Osteocyte (in vitro differentiated cells): ENCODE results near the gene RSRC1. TPM values are rescaled to one million over a fixed set of nuclear protein-coding genes. Genes with fewer than 3 reads are reported as not detected.
"Not testable (repeated sequence)": the region's sequence is repeated elsewhere in the genome, so short reads cannot be mapped to it uniquely, and the experiment has no call there.

Experiments used
- DNase-seq: peaks from one replicate; pipeline ENCODE4 v3.0.0; 2021; ENCODE audit warnings: mixed read lengths; ENCODE audit not compliant: unreplicated experiment; ENCODE audit errors: extremely low spot score
- H3K27ac Mint-ChIP-seq: one replicate; pipeline ENCODE4 v1.8.0; 2021; ENCODE audit warnings: mild to moderate bottlenecking, mixed read lengths; ENCODE audit not compliant: unreplicated experiment
- H3K27me3 Mint-ChIP-seq: one replicate; pipeline ENCODE4 v1.8.0; 2021; ENCODE audit warnings: mixed read lengths; ENCODE audit not compliant: unreplicated experiment
- H3K36me3 Mint-ChIP-seq: one replicate; pipeline ENCODE4 v1.8.0; 2021; ENCODE audit warnings: mixed read lengths; ENCODE audit not compliant: unreplicated experiment
- H3K4me1 Mint-ChIP-seq: one replicate; pipeline ENCODE4 v1.8.0; 2021; ENCODE audit warnings: mixed read lengths; ENCODE audit not compliant: unreplicated experiment
- H3K4me3 Mint-ChIP-seq: one replicate; pipeline ENCODE4 v1.8.0; 2021; ENCODE audit warnings: mild to moderate bottlenecking, moderate library complexity, mixed read lengths; ENCODE audit not compliant: unreplicated experiment
- H3K9me3 Mint-ChIP-seq: one replicate; pipeline ENCODE4 v1.8.0; 2021; ENCODE audit warnings: mixed read lengths; ENCODE audit not compliant: unreplicated experiment
- CTCF ChIP-seq: fragments of 200-600 bp; sonication (generic); IDR thresholded peaks from 2 replicates; pipeline ENCODE4 v1.5.0; 2021; ENCODE audit warnings: antibody characterized with exemption, mild to moderate bottlenecking, moderate library complexity
- total RNA-seq: library from RNA; stranded (reverse); gene quantifications from 2 replicates; pipeline ENCODE4 v1.2.1, GENCODE V29; 2021

The RSRC1 gene
- total RNA-seq, 1 donor from 2014 or later = 26.3 TPM

- no peaks in the 10 kb centered on the region for H3K27me3 Mint-ChIP-seq
- no peak overlapping the region for H3K4me3 Mint-ChIP-seq
- no peak overlapping the region for H3K27ac Mint-ChIP-seq
- no peaks in the 10 kb centered on the region for H3K9me3 Mint-ChIP-seq
- H3K4me1 Mint-ChIP-seq = no peaks in the 10 kb centered on the region
- TF ChIP-seq CTCF = no peak
- DNase-seq = no peak
- no peaks in the 10 kb centered on the region for H3K36me3 Mint-ChIP-seq
Measured at GRCh38 chr3:158489181-158489580, 379.3 kb downstream of the RSRC1 start.

- Mint-ChIP-seq H3K27me3 (no peaks in the 10 kb centered on the region), H3K4me1 (no peaks in the 10 kb centered on the region), H3K36me3 (no peaks in the 10 kb centered on the region), H3K9me3 (no peaks in the 10 kb centered on the region), H3K27ac (no peak overlapping the region), H3K4me3 (no peak overlapping the region)
- TF ChIP-seq CTCF = no peak
- no peak for DNase-seq
Measured at GRCh38 chr3:158491968-158492367, 382.1 kb downstream of the RSRC1 start.

GRCh38 chr3:158492685-158493084 lies 382.8 kb downstream of the RSRC1 start:
- Mint-ChIP-seq H3K4me1 (no peaks in the 10 kb centered on the region), H3K9me3 (peaks cover 1% of the 10 kb centered on the region), H3K27me3 (no peaks in the 10 kb centered on the region), H3K36me3 (no peaks in the 10 kb centered on the region), H3K27ac (no peak overlapping the region), H3K4me3 (no peak overlapping the region)
- no peak for DNase-seq
- TF ChIP-seq CTCF = no peak

GRCh38 chr3:158493931-158494330 lies 384.0 kb downstream of the RSRC1 start:
- Mint-ChIP-seq H3K4me1 (no peaks in the 10 kb centered on the region), H3K27me3 (no peaks in the 10 kb centered on the region), H3K4me3 (no peak overlapping the region), H3K36me3 (no peaks in the 10 kb centered on the region), H3K27ac (no peak overlapping the region), H3K9me3 (peaks cover 14% of the 10 kb centered on the region)
- DNase-seq = no peak
- no peak for TF ChIP-seq CTCF

GRCh38 chr3:158494673-158495072 lies 384.8 kb downstream of the RSRC1 start:
- Mint-ChIP-seq H3K4me3 (no peak overlapping the region), H3K36me3 (no peaks in the 10 kb centered on the region), H3K27me3 (no peaks in the 10 kb centered on the region), H3K27ac (no peak overlapping the region), H3K9me3 (peaks cover 18% of the 10 kb centered on the region), H3K4me1 (no peaks in the 10 kb centered on the region)
- DNase-seq = no peak
- TF ChIP-seq CTCF = no peak

GRCh38 chr3:158495398-158495902 lies 385.6 kb downstream of the RSRC1 start:
- H3K27ac Mint-ChIP-seq, DNase-seq, H3K27me3 Mint-ChIP-seq, H3K4me1 Mint-ChIP-seq, H3K36me3 Mint-ChIP-seq, H3K4me3 Mint-ChIP-seq: not testable (repeated sequence)
- peaks cover 26% of the 10 kb centered on the region for H3K9me3 Mint-ChIP-seq
